ENCODE measurements around the gene MYMK.

- TF ChIP-seq EZH2 (IDR thresholded peaks at IDR 0.05; ENCODE audit: low read depth, unreplicated experiment) (no peak), ZNF331 (CRISPR knock-in tag; IDR thresholded peaks at IDR 0.05; ENCODE audit: low read depth) (no peak), REST (IDR thresholded peaks at IDR 0.05; ENCODE audit: unreplicated experiment) (no peak)
These were observed 57.7 kb downstream of the MYMK start for GRCh38 chr9:133467101-133467500.

All from GM23338 (cell line).